ENCODE measurements around the gene GOLGA3.
"Not testable (repeated sequence)": the region's sequence is repeated elsewhere in the genome, so short reads cannot be mapped to it uniquely, and the experiment has no call there.

Gene GOLGA3

DNA sequence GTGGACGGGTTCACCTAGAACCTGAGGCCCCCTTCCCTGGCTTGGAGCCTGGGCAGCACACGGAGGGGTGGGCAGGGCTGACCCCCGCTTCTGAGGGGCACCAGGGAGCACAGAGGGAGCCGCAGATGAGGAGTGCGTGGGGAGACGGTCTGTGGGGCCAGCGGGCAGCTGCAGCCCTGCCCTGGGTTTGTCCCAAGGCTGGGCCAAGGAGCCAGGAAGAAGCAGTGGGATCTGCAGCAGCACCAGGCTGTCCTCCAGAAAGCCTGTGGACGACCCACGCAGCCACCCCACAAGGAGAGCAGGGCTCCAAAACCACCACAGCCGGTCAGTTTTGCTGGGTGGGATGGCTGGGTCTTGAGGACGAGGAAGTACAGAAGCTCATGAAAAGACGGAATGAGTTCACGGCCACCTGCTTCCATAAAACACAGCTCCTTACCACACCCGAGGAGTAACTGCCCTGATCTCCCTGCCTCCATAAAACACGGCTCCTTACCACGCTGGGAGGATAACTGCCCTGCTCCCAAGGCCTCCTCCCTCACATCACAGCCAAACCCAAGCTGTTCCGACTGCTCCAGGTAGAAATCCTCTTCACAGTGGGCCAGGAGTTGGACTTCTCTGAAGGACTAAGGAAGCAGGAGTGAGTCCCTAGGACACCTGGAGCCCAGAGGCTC is 9.9 kb upstream of the GOLGA3 start:
- peak; percentile 36 for ATAC-seq (ENCODE audit: low read depth)

DNA sequence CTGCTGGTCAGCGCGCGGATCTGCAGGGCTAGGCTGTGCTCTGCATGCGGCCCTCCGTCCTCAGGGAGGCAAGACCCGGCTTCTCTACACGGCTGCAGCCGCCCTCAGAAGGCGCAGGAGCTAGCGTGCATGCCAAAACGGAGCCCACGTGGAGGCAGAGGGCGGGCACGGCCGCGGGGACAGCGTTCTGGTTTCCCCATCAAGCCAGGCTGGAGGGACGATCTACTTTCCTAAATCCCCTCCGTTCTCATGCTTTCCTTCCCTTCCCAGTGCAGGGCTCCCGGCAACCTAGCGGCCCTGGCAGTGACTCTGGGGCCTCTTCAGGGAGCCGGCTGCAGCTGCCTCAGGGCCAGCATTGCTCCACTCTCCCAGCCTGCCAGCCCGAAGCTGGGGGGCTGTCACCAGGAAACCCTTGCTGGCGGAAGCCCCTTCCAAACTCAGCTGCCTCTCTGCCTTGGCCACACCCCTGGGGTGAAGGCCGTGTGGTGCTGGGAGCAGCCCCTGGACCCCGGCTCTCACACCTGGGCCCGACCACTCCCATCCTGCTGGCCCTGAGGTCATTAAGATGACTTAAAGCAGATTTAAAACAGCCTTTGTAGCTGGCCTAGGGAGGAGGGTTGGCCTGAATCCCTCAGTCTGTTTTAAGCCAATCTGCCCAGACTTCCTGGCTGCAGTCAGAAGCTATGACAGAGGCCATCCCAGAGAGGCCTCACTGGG is 9.2 kb upstream of the GOLGA3 start:
- no peaks in the 10 kb centered on the region for H3K27me3 ChIP-seq (ENCODE audit: insufficient read depth, poor library complexity, severe bottlenecking)
- no peaks in the 10 kb centered on the region for H3K4me1 ChIP-seq (ENCODE audit: insufficient read depth, poor library complexity, severe bottlenecking)
- H3K36me3 ChIP-seq (ENCODE audit: low read depth), result peaks cover 9% of the 10 kb centered on the region; the same call in 1 of the 2 replicates
- DNase-seq (ENCODE audit: low spot score), result no peak
- H3K27ac ChIP-seq (ENCODE audit: poor library complexity, severe bottlenecking), result no peak overlapping the region
- TF ChIP-seq, protein P1, sequence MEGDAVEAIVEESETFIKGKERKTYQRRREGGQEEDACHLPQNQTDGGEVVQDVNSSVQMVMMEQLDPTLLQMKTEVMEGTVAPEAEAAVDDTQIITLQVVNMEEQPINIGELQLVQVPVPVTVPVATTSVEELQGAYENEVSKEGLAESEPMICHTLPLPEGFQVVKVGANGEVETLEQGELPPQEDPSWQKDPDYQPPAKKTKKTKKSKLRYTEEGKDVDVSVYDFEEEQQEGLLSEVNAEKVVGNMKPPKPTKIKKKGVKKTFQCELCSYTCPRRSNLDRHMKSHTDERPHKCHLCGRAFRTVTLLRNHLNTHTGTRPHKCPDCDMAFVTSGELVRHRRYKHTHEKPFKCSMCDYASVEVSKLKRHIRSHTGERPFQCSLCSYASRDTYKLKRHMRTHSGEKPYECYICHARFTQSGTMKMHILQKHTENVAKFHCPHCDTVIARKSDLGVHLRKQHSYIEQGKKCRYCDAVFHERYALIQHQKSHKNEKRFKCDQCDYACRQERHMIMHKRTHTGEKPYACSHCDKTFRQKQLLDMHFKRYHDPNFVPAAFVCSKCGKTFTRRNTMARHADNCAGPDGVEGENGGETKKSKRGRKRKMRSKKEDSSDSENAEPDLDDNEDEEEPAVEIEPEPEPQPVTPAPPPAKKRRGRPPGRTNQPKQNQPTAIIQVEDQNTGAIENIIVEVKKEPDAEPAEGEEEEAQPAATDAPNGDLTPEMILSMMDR (IDR thresholded peaks at IDR 0.05; ENCODE audit: poor library complexity, severe bottlenecking), result no peak
- H3K4me3 ChIP-seq (ENCODE audit: severe bottlenecking), result no peak overlapping the region
- H3K9me3 ChIP-seq (ENCODE audit: severe bottlenecking), result no peaks in the 10 kb centered on the region
- ATAC-seq (ENCODE audit: low read depth), result 0 out of 3 replicates have a peak, but pooled peaks have one; percentile 14

More for the DNA sequence above, 9.9 kb upstream of the GOLGA3 start:
- Histone ChIP-seq H3K4me1 (ENCODE audit: insufficient read depth, poor library complexity, severe bottlenecking) (no peaks in the 10 kb centered on the region), H3K4me3 (ENCODE audit: severe bottlenecking) (no peak overlapping the region), H3K27ac (ENCODE audit: poor library complexity, severe bottlenecking) (no peak overlapping the region), H3K9me3 (ENCODE audit: severe bottlenecking) (no peaks in the 10 kb centered on the region), H3K27me3 (ENCODE audit: insufficient read depth, poor library complexity, severe bottlenecking) (no peaks in the 10 kb centered on the region), H3K36me3 (ENCODE audit: low read depth) (peaks cover 9% of the 10 kb centered on the region; the same call in 1 of the 2 replicates)
- DNase-seq (ENCODE audit: low spot score), result no peak
- TF ChIP-seq, protein P1 (IDR thresholded peaks at IDR 0.05; ENCODE audit: poor library complexity, severe bottlenecking), result no peak

DNA sequence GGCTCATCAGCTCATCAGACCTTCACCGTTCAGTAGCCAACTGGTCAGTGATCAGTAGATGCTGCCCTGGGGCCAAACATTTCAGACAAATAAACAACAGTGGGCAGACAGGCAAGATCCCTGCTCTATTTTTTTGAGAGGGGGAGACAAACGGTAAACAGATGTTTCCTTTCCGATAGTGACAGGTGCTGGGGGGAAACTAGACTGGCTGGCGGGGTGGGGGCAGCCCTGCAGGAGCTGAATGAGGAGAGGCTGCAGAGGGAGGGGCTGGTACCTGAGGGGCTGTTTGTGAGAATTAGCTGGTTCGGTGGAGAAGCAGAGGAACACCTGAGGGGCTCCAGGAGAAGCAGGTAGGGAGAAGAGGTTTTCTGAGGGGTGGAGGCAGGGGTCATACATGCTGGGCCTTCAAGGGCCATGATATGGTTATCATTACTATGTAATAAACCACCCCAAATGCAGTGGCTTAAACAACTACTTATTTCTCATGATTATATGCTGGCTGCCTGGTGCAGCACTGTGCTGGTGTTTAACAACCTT is 8.2 kb upstream of the GOLGA3 start:
- no peak for DNase-seq (ENCODE audit: low spot score)
- no peaks in the 10 kb centered on the region for H3K4me1 ChIP-seq (ENCODE audit: insufficient read depth, poor library complexity, severe bottlenecking)

DNA sequence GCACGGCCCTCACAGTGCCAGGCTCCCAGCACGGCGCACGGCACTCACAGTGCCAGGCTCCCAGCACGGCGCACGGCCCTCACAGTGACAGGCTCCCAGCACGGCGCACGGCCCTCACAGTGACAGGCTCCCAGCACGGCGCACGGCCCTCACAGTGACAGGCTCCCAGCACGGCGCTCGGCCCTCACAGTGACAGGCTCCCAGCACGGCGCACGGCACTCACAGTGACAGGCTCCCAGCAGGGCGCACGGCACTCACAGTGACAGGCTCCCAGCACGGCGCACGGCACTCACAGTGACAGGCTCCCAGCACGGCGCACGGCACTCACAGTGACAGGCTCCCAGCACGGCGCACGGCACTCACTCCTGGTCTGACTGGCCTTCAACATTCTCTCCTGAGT is 7.6 kb upstream of the GOLGA3 start:
- not testable (repeated sequence) for H3K27ac ChIP-seq (ENCODE audit: poor library complexity, severe bottlenecking); H3K9me3 ChIP-seq (ENCODE audit: severe bottlenecking); ATAC-seq (ENCODE audit: low read depth); H3K36me3 ChIP-seq (ENCODE audit: low read depth); H3K4me1 ChIP-seq (ENCODE audit: insufficient read depth, poor library complexity, severe bottlenecking); H3K27me3 ChIP-seq (ENCODE audit: insufficient read depth, poor library complexity, severe bottlenecking); H3K4me3 ChIP-seq (ENCODE audit: severe bottlenecking); DNase-seq (ENCODE audit: low spot score)

More for the DNA sequence above, 8.2 kb upstream of the GOLGA3 start:
- Histone ChIP-seq H3K36me3 (ENCODE audit: low read depth) (peaks cover 9% of the 10 kb centered on the region; the same call in 1 of the 2 replicates), H3K27me3 (ENCODE audit: insufficient read depth, poor library complexity, severe bottlenecking) (no peaks in the 10 kb centered on the region), H3K9me3 (ENCODE audit: severe bottlenecking) (no peaks in the 10 kb centered on the region), H3K27ac (ENCODE audit: poor library complexity, severe bottlenecking) (no peak overlapping the region), H3K4me3 (ENCODE audit: severe bottlenecking) (no peak overlapping the region)
- TF ChIP-seq, protein P1 (IDR thresholded peaks at IDR 0.05; ENCODE audit: poor library complexity, severe bottlenecking), result no peak
- no peak for ATAC-seq (ENCODE audit: low read depth)

DNA sequence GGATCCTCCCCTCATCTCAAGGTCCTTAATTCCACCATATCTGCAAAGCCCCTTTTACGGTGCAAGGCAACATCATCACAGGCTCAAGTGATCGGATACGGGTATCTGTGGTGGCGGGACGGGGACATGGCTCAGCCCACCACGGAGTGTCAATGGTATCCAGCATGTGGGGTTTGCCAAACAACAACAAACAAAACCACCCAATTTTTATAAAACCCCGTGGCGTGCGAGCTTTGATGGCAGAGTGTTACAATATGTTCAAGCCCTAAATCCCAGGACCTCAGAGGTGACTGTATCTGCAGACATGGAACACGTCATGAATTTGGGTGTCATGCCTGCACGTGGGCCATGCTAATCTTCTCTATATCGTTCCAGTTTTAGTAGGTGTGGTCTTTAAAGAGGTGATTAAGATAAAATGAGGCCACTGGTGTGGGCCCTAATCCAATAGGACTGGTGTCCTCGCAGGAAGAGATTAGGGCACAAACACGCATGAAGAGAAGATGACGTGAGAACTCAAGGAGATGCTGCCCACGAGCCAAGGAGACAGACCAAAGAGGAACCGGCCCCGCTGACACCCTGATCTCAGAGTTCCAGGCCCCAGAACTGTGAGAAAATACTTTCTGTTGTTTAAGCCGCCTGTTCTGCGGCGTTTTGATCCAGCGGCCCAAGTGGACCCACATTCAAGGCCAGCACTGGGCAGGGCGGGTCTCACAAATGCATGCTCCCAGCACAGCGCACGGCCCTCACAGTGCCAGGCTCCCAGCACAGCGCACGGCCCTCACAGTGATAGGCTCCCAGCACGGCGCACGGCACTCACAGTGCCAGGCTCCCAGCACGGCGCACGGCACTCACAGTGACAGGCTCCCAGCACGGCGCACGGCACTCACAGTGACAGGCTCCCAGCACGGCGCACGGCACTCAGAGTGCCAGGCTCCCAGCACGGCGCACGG is 6.7 kb upstream of the GOLGA3 start:
- no peak overlapping the region for H3K4me3 ChIP-seq (ENCODE audit: severe bottlenecking)
- H3K9me3 ChIP-seq (ENCODE audit: severe bottlenecking), result no peaks in the 10 kb centered on the region
- no peaks in the 10 kb centered on the region for H3K4me1 ChIP-seq (ENCODE audit: insufficient read depth, poor library complexity, severe bottlenecking)
- H3K27ac ChIP-seq (ENCODE audit: poor library complexity, severe bottlenecking), result no peak overlapping the region
- TF ChIP-seq, protein P1 (IDR thresholded peaks at IDR 0.05; ENCODE audit: poor library complexity, severe bottlenecking), result no peak
- H3K27me3 ChIP-seq (ENCODE audit: insufficient read depth, poor library complexity, severe bottlenecking), result no peaks in the 10 kb centered on the region
- no peak for ATAC-seq (ENCODE audit: low read depth)
- H3K36me3 ChIP-seq (ENCODE audit: low read depth), result no peaks in the 10 kb centered on the region
- DNase-seq (ENCODE audit: low spot score), result no peak

Measured in RWPE2 (cell line).